Amniotic stem cell (primary cell): Measurements from ENCODE around the gene FANCI.
"Not testable (repeated sequence)": the region's sequence is repeated elsewhere in the genome, so short reads cannot be mapped to it uniquely, and the experiment has no call there.

Source experiments
- DNase-seq: peaks from one replicate; lab custom pipeline; 2025; lab: John Stamatoyannopoulos, UW

The FANCI gene

DNA sequence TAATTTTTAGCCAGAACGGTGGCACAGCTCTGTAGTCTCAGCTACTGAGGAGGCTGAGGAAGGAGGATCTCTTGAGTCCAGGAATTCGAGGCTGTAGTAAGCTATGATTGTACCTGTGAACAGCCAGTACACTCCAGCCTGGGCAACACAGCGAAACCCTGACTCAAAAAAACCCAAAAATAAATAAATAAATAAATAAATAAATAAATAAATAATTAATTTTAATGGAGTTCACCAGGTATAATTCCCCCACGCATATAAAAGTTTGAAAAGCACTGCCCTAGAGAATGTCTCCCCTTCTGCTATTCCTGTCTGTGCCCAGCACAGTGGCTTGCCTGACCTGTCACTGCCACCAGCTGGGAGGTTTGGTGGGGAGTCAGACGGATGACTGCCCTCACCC lies 18.2 kb upstream of the FANCI start:
- no peak for DNase-seq

GRCh38 chr15:89226359-89227221 lies 17.2 kb upstream of the FANCI start:
- DNase-seq = no peak

DNA sequence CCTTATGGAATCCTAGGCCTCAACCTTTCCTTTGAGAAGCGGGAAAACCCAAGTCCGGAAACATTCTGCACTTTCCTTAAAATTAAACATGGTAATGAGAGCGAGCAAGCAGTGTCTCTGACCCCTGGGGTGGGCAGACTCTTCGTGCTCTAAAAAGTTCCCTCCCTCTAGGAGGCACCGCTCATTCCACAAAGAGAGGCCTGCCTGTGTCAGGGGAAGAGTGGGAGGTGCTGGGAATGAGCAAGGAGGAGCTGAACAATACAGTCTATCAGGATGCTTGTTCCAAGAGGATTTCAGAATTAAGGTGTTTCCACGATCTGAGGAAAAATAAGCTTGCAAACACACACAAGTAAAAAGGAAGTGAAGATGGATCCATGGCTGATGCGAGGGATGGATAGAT lies 16.4 kb upstream of the FANCI start:
- DNase-seq = no peak

GRCh38 chr15:89230277-89230676 lies 13.5 kb upstream of the FANCI start:
- DNase-seq = no peak

DNA sequence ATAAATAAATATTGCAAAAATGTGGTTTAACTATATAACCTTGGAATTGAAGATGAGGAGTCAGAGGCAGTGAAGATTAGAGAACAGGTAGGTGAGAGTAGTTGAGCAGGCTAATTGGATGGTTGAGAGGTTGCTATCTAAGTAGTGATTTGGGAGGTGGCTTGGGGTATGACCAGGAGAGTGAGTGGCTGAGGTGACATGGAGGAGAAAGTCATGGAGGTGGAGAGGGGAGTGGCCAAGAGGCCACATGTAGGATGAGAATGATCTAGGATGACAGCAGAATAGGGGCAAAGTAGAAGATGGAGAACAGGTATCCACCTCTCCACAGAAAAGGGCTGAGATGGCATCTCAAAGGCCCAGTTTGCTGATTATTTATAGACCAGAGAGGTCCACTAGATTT lies 11.9 kb upstream of the FANCI start:
- DNase-seq = no peak

- not testable (repeated sequence) for DNase-seq
These were observed 3.6 kb upstream of the FANCI start for GRCh38 chr15:89239883-89240810.

DNA sequence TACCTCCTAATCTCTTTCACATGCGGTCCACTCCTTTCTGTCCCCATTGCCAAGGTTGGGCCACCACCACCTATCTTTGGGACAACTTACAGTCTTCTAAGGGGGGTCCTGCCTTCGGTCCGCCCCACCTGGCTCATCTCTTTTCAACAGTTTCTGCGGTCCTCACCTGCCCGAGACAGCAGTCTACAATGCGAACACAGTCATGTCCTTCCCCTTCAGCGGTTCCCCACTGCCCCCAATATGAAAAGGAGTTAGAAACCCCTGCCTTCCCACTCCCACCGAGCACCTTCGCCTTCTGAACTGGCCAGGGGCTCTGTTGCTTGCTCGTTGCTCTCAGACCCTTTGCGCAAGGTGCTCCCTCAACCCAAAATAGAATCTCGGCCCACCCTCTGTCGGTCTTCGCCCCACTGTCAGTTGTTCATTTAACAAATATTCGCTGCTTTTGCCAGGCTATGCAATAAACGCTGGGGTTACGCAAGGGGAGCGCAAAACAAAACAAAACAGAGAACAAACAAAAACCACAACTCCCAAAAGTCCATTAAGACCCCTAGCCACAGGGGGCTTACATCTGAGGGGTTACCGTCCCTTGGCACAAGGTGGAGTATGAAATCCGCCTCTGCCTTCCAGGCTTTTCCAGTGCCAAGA lies 611 bp upstream of the FANCI start:
- no peak for DNase-seq

GRCh38 chr15:89244574-89244903 lies 760 bp downstream of the FANCI start:
- no peak for DNase-seq

DNA sequence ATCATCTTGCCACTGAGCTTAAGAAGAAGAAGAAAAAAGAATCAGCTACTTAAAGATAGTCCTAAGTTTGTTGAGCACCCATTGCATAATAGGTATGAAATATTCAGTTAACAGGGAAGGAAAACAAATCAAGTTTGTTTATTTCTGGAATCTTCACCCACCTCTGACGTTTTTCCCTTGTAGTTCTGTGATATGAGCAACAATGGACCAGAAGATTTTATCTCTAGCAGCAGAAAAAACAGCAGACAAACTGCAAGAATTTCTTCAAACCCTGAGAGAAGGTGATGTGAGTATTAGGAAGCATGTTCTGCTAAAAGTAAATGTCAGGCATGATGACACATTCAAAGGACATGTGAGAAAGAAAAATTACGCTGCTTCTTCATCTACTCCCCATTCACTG lies 3.7 kb downstream of the FANCI start:
- DNase-seq = no peak

- DNase-seq = no peak
These were observed 4.8 kb downstream of the FANCI start for GRCh38 chr15:89248584-89248983.

DNA sequence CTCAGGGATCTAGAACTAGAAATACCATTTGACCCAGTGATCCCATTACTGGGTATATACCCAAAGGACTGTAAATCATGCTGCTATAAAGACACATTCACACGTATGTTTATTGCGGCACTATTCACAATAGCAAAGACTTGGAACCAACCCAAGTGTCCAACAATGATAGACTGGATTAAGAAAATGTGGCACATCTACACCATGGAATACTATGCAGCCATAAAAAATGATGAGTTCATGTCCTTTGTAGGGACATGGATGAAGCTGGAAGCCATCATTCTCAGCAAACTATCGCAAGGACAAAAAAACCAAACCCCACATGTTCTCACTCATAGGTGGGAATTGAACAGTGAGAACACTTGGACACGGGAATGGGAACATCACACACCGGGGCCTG lies 6.4 kb downstream of the FANCI start:
- DNase-seq = not testable (repeated sequence)

DNA sequence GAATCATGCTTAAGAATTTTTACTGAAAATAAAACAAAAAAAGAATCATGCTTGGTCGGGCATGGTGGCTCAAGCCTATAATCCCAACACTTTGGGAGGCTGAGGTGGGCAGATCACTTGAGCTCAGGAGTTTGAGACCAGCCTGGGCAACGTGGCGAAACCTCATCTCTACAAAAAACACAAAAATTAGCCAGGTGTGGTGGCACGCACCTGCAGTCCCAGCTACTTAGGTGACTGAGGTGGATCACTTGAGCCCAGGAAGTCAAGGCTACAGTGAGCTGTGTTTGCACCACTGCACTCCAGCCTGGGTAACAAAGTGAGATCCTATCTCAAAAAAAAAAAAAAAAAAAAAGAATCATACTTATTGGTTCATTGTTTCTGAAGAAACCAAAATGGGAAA lies 33.5 kb downstream of the FANCI start:
- not testable (repeated sequence) for DNase-seq

DNA sequence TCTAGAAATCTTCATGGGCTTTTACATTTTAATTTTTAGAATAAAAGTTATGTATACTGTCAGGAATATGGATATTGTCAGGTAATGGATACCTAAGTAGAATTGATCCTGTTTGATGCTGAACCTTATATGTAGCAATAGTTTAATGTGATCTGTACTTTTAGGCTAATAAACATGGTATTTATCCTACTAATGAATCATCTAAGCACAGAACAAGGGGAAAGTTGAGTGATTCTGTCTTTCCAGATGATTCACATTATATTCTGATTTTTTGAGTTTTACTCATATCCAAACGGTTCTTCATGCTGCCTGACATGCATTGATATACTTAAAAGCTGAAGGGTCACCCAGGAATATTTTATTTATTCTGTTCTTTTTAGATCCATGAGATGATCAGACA lies 34.5 kb downstream of the FANCI start:
- DNase-seq = no peak

DNA sequence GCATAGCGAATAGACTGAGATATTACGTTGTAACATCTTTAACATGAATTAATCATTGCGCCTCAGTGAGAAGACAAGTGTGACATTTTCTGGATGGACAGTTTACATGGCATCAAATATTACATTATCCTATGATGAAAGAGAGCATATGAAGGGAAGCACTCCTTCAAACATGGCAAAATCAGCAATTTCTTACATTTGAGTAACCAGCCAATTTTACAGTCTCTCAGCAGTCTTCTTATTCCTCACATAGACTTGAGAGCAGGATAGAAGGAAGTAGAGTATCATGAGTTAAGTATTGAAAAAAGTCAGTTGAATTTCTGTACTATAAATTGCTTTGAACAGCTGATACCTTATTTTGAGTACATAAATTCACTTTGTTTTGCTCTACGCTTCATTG lies 38.9 kb downstream of the FANCI start:
- DNase-seq = no peak

DNA sequence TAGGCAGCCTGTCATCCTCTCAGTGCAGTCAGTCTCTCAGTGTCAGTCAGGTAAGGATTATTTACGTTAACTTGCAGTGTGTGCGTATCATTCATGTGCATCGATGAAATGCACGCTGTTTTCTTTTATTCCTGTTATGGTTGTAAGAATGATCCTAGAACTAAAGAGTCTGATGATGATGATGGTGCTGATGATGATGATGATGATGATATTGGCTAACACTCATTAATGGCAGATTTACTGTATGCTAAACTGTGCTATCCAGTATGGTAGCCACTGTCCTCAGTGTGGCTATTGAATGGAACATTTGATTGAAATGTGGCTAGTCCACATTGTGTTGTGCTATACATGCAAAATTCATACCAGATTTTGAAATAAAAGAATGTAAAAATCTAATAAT lies 39.4 kb downstream of the FANCI start:
- no peak for DNase-seq

- DNase-seq = no peak
These were observed 48.2 kb downstream of the FANCI start for GRCh38 chr15:89291934-89292438.

- no peak for DNase-seq
These were observed 49.2 kb downstream of the FANCI start for GRCh38 chr15:89293012-89293411.

GRCh38 chr15:89299896-89300295 lies 56.1 kb downstream of the FANCI start:
- no peak for DNase-seq

DNA sequence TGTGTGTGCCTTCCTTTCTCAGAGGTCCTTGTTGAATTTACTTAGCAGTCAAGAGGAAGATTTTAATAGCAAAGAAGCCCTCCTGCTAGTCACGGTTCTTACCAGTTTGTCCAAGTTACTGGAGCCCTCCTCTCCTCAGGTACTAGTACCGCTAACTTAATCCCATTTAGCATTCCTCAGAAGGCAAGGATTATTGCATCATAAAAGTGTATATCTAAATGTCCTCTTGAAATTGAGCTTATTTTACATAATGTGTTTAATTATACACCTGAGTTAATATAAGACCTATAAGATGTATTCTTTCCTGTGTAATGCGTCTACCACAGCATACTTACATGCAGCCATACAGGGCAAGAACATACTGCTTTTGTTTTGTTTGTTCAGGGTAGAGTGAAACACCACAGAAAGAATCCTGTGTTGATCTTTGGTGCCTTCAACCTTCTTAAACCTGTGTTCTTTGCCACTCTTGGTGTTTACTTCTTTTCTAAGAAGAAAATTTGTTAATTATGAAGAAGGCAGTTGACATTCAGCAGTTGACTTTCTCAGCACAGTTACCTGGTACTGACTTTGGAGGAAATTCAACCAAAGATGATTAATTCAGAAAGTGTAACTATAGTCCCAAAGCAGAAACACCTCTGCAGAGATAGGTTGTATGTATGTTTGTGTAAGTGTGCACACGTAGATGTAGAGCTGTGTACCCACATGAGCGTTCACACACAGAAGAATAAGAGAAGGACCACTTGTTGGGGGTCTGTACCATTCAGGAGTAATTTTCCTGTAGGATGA lies 57.7 kb downstream of the FANCI start:
- DNase-seq = no peak

DNA sequence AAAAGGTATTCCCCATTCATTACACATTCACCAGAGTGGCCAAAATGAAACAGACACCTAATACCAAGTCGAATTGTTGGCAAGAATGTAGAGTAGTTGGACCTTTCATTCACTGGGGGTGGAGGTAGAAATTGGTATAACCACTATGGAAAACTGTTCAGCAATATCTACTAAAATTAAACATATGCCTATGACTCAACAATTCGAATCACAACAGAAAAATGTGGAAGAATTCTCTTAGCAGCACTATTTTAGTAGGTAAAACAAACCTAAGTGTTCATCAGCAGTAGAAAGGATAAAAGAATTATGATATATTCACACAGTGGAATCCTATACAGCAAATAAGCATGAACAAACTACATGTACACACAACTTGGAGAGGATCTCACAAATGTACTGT lies 60.2 kb downstream of the FANCI start:
- DNase-seq = no peak

GRCh38 chr15:89305395-89305794 lies 61.6 kb downstream of the FANCI start:
- DNase-seq = no peak
